A549 (cell line): ENCODE results near the gene RAD50. TPM values are rescaled to one million over a fixed set of nuclear protein-coding genes. Genes with fewer than 3 reads are reported as not detected.

ENCODE experiments used
- ATAC-seq, 2 experiments: fragments of 200-7000 bp in 1 of 2; fragments of >200 bp in 1 of 2; cut with Nextera tagmentation in 1 of 2; cut with Tn5 transposase in 1 of 2; 3 replicates each; pipeline versions ENCODE4 v1.8.0 to v1.9.1; 2018 to 2020; ENCODE audit warnings: mild to moderate bottlenecking in 1 of 2, moderate library complexity in 1 of 2
- CTCF ChIA-PET: fragments of 300-600 bp; sonication (Branson Sonifier 250); formaldehyde crosslinking; extraction: SDS; loops from one replicate; lab custom pipeline; 2021; ENCODE audit warnings: antibody characterized with exemption, inconsistent platforms; lab: Yijun Ruan, JAX
- POLR2A ChIA-PET: fragments of 350-600 bp; formaldehyde crosslinking; extraction: SDS; loops from one replicate; lab custom pipeline; 2021; ENCODE audit warnings: antibody characterized with exemption, inconsistent platforms; lab: Yijun Ruan, JAX
- DNase-seq, 2 experiments: peaks; one replicate each; pipeline versions ENCODE4 v3.0.0 to v3.0.0-alpha.2; 2011 to 2016; ENCODE audit warnings: low read depth in 1 of 2, low spot score in 1 of 2
- FAIRE-seq: peaks from 2 replicates; lab custom pipeline; 2011; peaks lifted over from hg19 to GRCh38; lab: Jason Lieb, UNC
- H3K27ac ChIP-seq, 2 experiments: fragments of >200 bp; sonication (Bioruptor Twin); formaldehyde crosslinking; 3 replicates each; pipeline ENCODE4 v1.5.1; 2016 to 2017
- H3K4me1 ChIP-seq: fragments of >200 bp; sonication (Bioruptor Twin); formaldehyde crosslinking; 3 replicates; pipeline ENCODE4 v1.6.1; 2016
- H3K4me2 ChIP-seq: fragments of >200 bp; sonication (Bioruptor Twin); formaldehyde crosslinking; 3 replicates; pipeline ENCODE4 v1.6.1; 2016
- H3K4me3 ChIP-seq: fragments of >200 bp; sonication (Bioruptor Twin); formaldehyde crosslinking; 3 replicates; pipeline ENCODE4 v1.5.1; 2016
- H3K9me3 ChIP-seq: fragments of >200 bp; sonication (Bioruptor Twin); formaldehyde crosslinking; 3 replicates; pipeline ENCODE4 v1.6.1; 2016
- ATOH8 ChIP-seq: fragments of 250-450 bp; sonication (Bioruptor Pico); IDR thresholded peaks from 2 replicates; pipeline ENCODE4 v1.5.0; 2020; ENCODE audit warnings: low read depth, mild to moderate bottlenecking, moderate library complexity
- BCL3 ChIP-seq: fragments of >200 bp; sonication (Bioruptor Twin); formaldehyde crosslinking; IDR thresholded peaks from 3 replicates; pipeline ENCODE4 v1.6.1; 2016
- CBX2 ChIP-seq: fragments of 200-600 bp; sonication (generic); IDR thresholded peaks from 2 replicates; pipeline ENCODE4 v1.6.1; 2016; ENCODE audit warnings: low read depth, mild to moderate bottlenecking, borderline replicate concordance
- CEBPB ChIP-seq, 2 experiments: fragments of >200 bp in 1 of 2; sonication (Bioruptor Twin) in 1 of 2; formaldehyde crosslinking in 1 of 2; IDR thresholded peaks; 2 replicates each; pipeline ENCODE4 v1.6.1; 2012 to 2016
- E2F6 ChIP-seq: IDR thresholded peaks from 2 replicates; pipeline ENCODE4 v1.6.1; 2012; ENCODE audit warnings: low read depth, borderline replicate concordance
- EP300 ChIP-seq, 2 experiments: fragments of >200 bp; sonication (Bioruptor Twin); formaldehyde crosslinking; IDR thresholded peaks; 2 replicates in 1 of 2; 3 replicates in 1 of 2; pipeline ENCODE4 v1.6.1; 2016 to 2017
- ESRRA ChIP-seq: fragments of 150-350 bp; IDR thresholded peaks from 2 replicates; pipeline ENCODE4 v1.6.1; 2014; ENCODE audit warnings: mild to moderate bottlenecking, low read length, borderline replicate concordance
- GATA3 ChIP-seq: IDR thresholded peaks from 2 replicates; pipeline ENCODE4 v1.6.1; 2012; ENCODE audit warnings: borderline replicate concordance
- HOXB5 ChIP-seq: fragments of 250-450 bp; sonication (Bioruptor Pico); IDR thresholded peaks from 2 replicates; pipeline ENCODE4 v1.5.0; 2020; ENCODE audit warnings: mild to moderate bottlenecking, moderate library complexity
- JUNB ChIP-seq: fragments of >200 bp; sonication (Bioruptor Twin); formaldehyde crosslinking; IDR thresholded peaks from 2 replicates; pipeline ENCODE4 v1.6.1; 2016
- MAX ChIP-seq: IDR thresholded peaks from 2 replicates; pipeline ENCODE4 v1.6.1; 2012
- NR3C1 ChIP-seq: fragments of >200 bp; sonication (Bioruptor Twin); formaldehyde crosslinking; IDR thresholded peaks from 3 replicates; pipeline ENCODE4 v1.6.1; 2017
- PBX3 ChIP-seq: IDR thresholded peaks from 2 replicates; pipeline ENCODE4 v1.6.1; 2012
- PHF8 ChIP-seq: fragments of 200-600 bp; sonication (generic); IDR thresholded peaks from 2 replicates; pipeline ENCODE4 v1.6.1; 2016; ENCODE audit warnings: low read depth, mild to moderate bottlenecking, antibody characterized with exemption, moderate library complexity, borderline replicate concordance
- POLR2A ChIP-seq: IDR thresholded peaks from 2 replicates; pipeline ENCODE4 v1.6.1; 2012; ENCODE audit warnings: mild to moderate bottlenecking, low read length
- POLR2AphosphoS2 ChIP-seq: conservative IDR thresholded peaks from 2 replicates; pipeline ENCODE4 v1.6.1; 2012; ENCODE audit warnings: low read length, improper control_type of control experiment, inconsistent platforms
- RAD21 ChIP-seq, 2 experiments: fragments of >200 bp in 1 of 2; sonication (Bioruptor Twin) in 1 of 2; formaldehyde crosslinking in 1 of 2; IDR thresholded peaks in 1 of 2; conservative IDR thresholded peaks in 1 of 2; 2 replicates in 1 of 2; 3 replicates in 1 of 2; pipeline ENCODE4 v1.6.1; 2012 to 2018; ENCODE audit warnings: inconsistent platforms in 1 of 2
- SMC3 ChIP-seq: fragments of >200 bp; sonication (Bioruptor Twin); formaldehyde crosslinking; IDR thresholded peaks from 3 replicates; pipeline ENCODE4 v1.6.1; 2018; ENCODE audit warnings: inconsistent platforms
- SREBF2 ChIP-seq: fragments of 450-650 bp; IDR thresholded peaks from 2 replicates; pipeline ENCODE4 v1.6.1; 2014; ENCODE audit warnings: mild to moderate bottlenecking, moderate library complexity
- TFCP2L1 ChIP-seq: fragments of 250-450 bp; sonication (Bioruptor Pico); IDR thresholded peaks from 2 replicates; pipeline ENCODE4 v1.5.0; 2021; ENCODE audit warnings: mild to moderate bottlenecking
- TP53 ChIP-seq: fragments of 250-450 bp; sonication (Bioruptor Pico); IDR thresholded peaks from 2 replicates; pipeline ENCODE4 v1.5.0; 2021; ENCODE audit warnings: mild to moderate bottlenecking, moderate library complexity
- USF2 ChIP-seq: fragments of 450-650 bp; IDR thresholded peaks from 2 replicates; pipeline ENCODE4 v1.6.1; 2014; ENCODE audit warnings: antibody characterized with exemption
- ZC3H11A ChIP-seq: fragments of 450-650 bp; IDR thresholded peaks from 2 replicates; pipeline ENCODE4 v1.6.1; 2014; ENCODE audit warnings: antibody characterized with exemption, mild to moderate bottlenecking
- ZFP36 ChIP-seq: fragments of 450-650 bp; IDR thresholded peaks from 2 replicates; pipeline ENCODE4 v1.6.1; 2014; ENCODE audit warnings: borderline replicate concordance; ENCODE audit not compliant: partially characterized antibody
- ZNF302 ChIP-seq: fragments of 250-450 bp; sonication (Bioruptor Pico); IDR thresholded peaks from 2 replicates; pipeline ENCODE4 v1.9.0; 2021; ENCODE audit warnings: inconsistent platforms, mild to moderate bottlenecking, moderate library complexity
- ZSCAN20 ChIP-seq: fragments of 250-450 bp; sonication (Bioruptor Pico); IDR thresholded peaks from 2 replicates; pipeline ENCODE4 v1.8.0; 2022; ENCODE audit warnings: mild to moderate bottlenecking, moderate library complexity
- WGBS: methylation state at CpG from one replicate; pipeline ENCODE4 v1.1.6; 2017; ENCODE audit errors: missing lambda C conversion rate; 5-methylcytosine and 5-hydroxymethylcytosine counted together
- polyA plus RNA-seq, 4 experiments: library from polyadenylated mRNA; depleted of rRNA in 3 of 4; stranded (reverse); fragments of >200 nt; fragmentation: RNase III in 1 of 4; extraction: RNeasy Plus Mini Kit Qiagen cat#74134 plus additional on column Dnase treatment in 1 of 4; gene quantifications; 2 replicates in 3 of 4; 3 replicates in 1 of 4; pipeline ENCODE4 v1.2.3, GENCODE V29; 2011 to 2017

The RAD50 gene
- polyA plus RNA-seq, 2 of the 4 experiments (the other 2 are of a cell fraction): 39.6 to 81.5 TPM

GRCh38 chr5:132671000-132671399 lies 114.2 kb downstream of the RAD50 start (continued):
- TF ChIP-seq TFCP2L1 (CRISPR knock-in tag) (no peak), BCL3 (no peak)

- no peaks in the 10 kb centered on the region for H3K9me3 ChIP-seq
- DNase-seq (no peak), ATAC-seq (no peak), FAIRE-seq (no peak)
- no peak for TF ChIP-seq PHF8
- CTCF ChIA-PET: interaction anchor here (1.2 to 1.8 kb wide), 2 partner anchors 42 to 147 kb away, joined by 3 to 7 read pairs; no protein-coding TSS in a partner anchor
- no peak overlapping the region for H3K4me3 ChIP-seq
- H3K4me1 ChIP-seq: peaks cover 32% of the 10 kb centered on the region
- 82% methylated on average over 1 of the region's 1 CpG for WGBS
- POLR2A ChIA-PET: no interaction called here
- no peak overlapping the region for H3K4me2 ChIP-seq
- H3K27ac ChIP-seq: no peak overlapping the region
Observed at GRCh38 chr5:132673488-132673887, 116.7 kb downstream of the RAD50 start.

- 84% methylated on average over 14 of the region's 14 CpGs for WGBS
- ChIA-PET POLR2A (no interaction called here), CTCF (interaction anchor here (1.0 to 1.8 kb wide), 4 partner anchors 10 to 155 kb away, joined by 3 to 7 read pairs (median 3); no protein-coding TSS in a partner anchor)
- no peak for DNase-seq
- no peak for ATAC-seq
- peaks cover 32% of the 10 kb centered on the region for H3K4me1 ChIP-seq
- H3K4me2 ChIP-seq: peak within 1 kb of the TSS; percentile 54
- no peak within 1 kb of the TSS for H3K4me3 ChIP-seq
- H3K27ac ChIP-seq: peak within 1 kb of the TSS in 1 of 2 experiments; percentile 48; a peak in 3 of 6 replicates
- no peak for FAIRE-seq
- TF ChIP-seq CBX2 (no peak), NR3C1 (no peak), PBX3 (no peak), ZC3H11A (no peak), E2F6 (no peak), ESRRA (no peak), CEBPB (IDR thresholded peaks at IDR 0.05) (no peak), ZSCAN20 (no peak)
- no peaks in the 10 kb centered on the region for H3K9me3 ChIP-seq
Observed at GRCh38 chr5:132673939-132674630, 117.3 kb downstream of the RAD50 start, which contains the start of gene IL4. IL4 (plus strand) TSS chr5:132673989; CDS start chr5:132674051, 62 bp downstream.

- no peaks in the 10 kb centered on the region for H3K9me3 ChIP-seq
- H3K4me1 ChIP-seq: peaks cover 32% of the 10 kb centered on the region
- ChIA-PET POLR2A (interaction anchor here (0.6 kb wide), 1 partner anchor 184 kb away, joined by 6 read pairs; no protein-coding TSS in a partner anchor), CTCF (interaction anchor here (1.0 to 1.8 kb wide), 3 partner anchors 11 to 154 kb away, joined by 3 to 7 read pairs (median 3); no protein-coding TSS in a partner anchor)
- FAIRE-seq: no peak
- TF ChIP-seq ATOH8 (no peak), JUNB (no peak), MAX (no peak), HOXB5 (no peak), ZFP36 (no peak), SREBF2 (no peak), ZNF302 (CRISPR knock-in tag) (no peak), POLR2AphosphoS2 (no peak), RAD21 (conservative IDR thresholded peaks at IDR 0.05 in 1 of 2, IDR thresholded peaks at IDR 0.05 in 1 of 2) (no peak), SMC3 (no peak), GATA3 (no peak), EP300 (IDR thresholded peaks at IDR 0.05) (no peak), USF2 (no peak), POLR2A (no peak), TP53 (CRISPR knock-in tag) (no peak)
- peak overlapping the region in 1 of 2 experiments; percentile 38; a peak in 2 of 6 replicates for H3K27ac ChIP-seq
- 64% methylated on average over 13 of the region's 13 CpGs for WGBS
- ATAC-seq: peak; percentile 40 to 53; a peak in 4 of 6 replicates
- H3K4me3 ChIP-seq: no peak overlapping the region
- peak overlapping the region; percentile 54 for H3K4me2 ChIP-seq
- peak; percentile 31 to 45 for DNase-seq
Observed at GRCh38 chr5:132674671-132675506, 118.1 kb downstream of the RAD50 start.
